GM12801 (cell line): ENCODE measurements around the gene LRRC73.

Experiments
- TF ChIP-seq, protein P1 (sequence below): IDR thresholded peaks from one replicate; pipeline ENCODE4 v1.5.1; 2011; ENCODE audit warnings: control low read depth; ENCODE audit not compliant: insufficient read length; ENCODE audit errors: extremely low read depth

Gene LRRC73

DNA sequence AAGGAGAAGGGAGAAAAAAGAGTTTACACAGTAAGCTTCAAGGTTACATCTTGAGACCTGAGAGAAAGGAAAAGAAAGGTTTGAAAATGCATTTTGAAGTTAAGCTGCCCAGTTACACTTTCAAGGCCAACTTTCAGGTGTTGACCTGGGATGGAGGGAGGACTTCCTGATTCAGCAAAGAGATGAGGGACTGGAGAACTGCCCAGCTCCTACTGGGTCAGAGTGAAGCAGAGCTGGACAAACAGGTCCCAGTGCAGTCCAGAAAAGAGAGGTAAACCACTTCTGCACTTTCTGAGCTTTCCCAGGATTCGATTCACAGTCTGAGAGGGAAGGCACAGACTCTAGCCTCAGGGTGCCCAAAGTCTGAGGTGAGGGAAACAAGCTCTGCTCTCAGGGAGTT, 38.7 kb downstream of the LRRC73 start:
- TF ChIP-seq, protein P1, sequence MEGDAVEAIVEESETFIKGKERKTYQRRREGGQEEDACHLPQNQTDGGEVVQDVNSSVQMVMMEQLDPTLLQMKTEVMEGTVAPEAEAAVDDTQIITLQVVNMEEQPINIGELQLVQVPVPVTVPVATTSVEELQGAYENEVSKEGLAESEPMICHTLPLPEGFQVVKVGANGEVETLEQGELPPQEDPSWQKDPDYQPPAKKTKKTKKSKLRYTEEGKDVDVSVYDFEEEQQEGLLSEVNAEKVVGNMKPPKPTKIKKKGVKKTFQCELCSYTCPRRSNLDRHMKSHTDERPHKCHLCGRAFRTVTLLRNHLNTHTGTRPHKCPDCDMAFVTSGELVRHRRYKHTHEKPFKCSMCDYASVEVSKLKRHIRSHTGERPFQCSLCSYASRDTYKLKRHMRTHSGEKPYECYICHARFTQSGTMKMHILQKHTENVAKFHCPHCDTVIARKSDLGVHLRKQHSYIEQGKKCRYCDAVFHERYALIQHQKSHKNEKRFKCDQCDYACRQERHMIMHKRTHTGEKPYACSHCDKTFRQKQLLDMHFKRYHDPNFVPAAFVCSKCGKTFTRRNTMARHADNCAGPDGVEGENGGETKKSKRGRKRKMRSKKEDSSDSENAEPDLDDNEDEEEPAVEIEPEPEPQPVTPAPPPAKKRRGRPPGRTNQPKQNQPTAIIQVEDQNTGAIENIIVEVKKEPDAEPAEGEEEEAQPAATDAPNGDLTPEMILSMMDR: no peak

DNA sequence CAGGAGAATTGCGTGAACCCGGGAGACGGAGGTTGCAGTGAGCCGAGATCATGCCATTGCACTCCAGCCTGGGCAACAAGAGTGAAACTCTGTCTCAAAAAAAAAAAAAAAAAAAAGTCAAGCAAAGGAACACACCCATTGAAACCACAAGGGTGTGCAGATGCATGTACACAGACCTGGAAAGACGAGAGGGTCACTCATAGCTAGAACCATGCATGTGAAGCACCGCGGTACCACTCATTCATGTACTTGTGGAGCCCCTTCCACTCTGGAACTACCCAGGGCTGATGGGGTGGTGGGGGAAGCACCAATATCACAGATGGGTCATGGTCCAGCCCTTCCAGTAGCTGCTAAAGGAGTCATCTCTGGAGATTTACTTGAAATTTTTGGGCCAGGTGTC, 40.2 kb downstream of the LRRC73 start:
- TF ChIP-seq, protein P1: no peak

DNA sequence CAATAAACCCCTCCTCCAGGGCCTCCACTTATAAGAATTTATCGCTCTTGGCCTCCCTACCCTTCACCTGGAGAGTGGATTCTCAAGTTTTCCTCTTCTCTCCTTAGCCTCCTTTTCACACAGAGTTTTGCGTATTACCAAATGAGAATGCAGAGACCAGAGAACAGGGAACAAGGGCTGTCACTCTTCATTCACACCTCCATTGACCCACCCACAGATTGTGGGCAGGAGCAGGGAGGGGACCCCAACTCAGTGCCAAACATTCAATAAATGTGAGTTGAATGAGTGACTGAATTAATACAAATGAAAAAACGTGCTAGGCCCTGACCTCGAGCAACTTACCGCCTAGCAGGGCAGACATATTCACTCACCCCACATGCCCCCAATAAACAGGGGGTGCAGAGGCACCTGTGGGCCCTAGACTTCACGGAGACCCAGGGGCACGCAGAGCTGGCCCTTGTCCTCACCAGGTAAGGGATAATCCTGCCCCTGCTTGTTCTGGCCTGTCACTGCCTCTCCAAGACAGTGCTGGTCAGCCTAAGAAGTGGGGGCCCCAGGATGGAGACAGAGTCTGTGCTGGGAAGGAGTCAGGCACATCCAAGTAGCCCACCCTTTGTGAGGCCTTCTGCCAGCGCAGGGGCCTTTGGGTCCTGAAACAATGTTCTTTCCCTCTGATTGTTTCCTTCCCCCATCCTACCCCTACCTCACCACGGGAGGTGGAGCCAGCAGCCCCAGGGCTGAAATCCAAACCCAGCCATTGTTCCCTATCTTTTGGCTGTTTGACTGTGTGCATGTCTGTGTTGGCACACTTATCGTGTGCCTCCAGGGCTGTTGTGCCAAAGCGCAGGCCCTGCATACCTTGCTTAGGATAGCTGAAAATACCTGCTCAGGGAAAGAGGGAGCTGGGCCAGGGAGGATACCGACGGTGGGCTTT, 41.1 kb downstream of the LRRC73 start:
- TF ChIP-seq, protein P1: no peak

DNA sequence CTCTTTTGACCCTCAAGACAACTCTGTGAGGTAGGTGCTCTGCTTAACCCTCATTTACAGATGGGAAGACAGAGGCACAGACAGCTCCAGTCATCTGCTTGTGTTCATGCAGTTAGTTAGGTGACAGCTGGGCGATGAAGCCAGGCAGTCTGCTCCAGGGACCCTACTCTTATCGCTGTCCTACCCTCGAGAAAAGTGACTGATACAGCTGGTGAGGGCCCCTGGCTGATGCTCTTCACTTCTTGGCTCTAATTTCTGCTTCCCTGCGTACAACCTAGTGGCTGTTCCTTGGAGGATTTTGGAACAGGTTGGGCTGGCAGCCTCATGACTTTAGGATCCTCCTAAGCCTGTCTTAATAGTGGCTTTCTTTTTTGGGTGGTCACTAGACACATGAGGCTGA, 41.9 kb downstream of the LRRC73 start:
- TF ChIP-seq, protein P1: no peak

DNA sequence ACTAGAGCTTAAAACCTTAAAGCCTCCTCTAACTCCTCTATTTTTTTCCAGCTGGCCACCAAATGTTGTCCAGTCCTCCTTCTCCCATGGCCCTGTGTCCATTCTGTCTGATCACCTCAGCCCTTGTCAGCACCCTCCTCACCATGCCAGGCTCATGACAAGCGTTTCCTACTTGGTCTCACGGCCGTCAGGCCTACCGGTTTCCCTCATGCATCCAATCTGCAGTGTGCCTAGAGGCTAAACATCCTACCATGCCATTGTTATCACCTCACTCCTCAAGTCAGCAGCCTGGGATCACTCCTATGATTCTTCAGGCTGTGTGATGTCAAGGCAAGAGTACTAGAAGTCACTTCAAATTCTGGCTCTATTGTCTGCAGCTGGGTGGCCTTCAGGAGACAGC, 42.4 kb downstream of the LRRC73 start:
- TF ChIP-seq, protein P1: no peak

DNA sequence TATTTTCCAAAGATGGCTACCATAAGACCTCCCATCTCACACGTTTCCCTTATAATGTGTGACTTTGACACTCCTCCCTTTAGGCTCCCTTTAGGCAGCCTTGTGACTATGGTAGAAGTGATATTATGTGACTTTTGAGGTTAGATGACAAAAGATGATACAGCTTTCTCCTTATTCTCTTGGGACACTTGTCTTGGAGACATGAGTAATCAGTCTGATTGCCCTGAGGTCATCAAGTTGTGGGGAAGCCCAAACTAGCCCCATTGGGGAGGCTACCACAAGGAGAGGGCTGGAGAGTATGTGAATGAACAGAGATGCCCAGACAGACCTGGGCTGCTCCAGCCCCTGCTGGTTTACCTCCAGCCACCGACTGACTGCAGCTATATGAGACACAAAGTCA, 44.2 kb downstream of the LRRC73 start:
- TF ChIP-seq, protein P1: no peak

DNA sequence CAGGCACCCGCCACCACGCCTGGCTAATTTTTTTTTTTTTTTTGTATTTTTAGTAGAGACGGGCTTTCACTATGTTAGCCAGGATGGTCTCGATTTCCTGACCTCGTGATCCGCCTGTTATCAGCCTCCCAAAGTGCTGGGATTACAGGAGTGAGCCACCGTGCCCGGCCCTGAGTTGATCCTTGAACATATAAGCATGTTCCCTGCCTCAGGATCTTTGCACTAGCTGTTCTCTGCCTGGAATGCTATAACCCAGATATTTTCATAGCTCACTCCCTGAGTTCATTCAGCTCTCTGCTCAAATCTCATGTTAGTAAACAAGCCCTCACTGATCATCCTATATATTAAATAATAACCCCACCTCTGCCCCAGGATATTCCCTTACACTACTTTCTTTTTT, 45.8 kb downstream of the LRRC73 start:
- TF ChIP-seq, protein P1: no peak
